Mesothelial cell of epicardium (in vitro differentiated cells): Measurements from ENCODE around the gene MCEMP1. TPM values are rescaled to one million over a fixed set of nuclear protein-coding genes. Genes with fewer than 3 reads are reported as not detected.

Experiments used
- DNase-seq, 2 experiments: peaks; one replicate each; pipeline ENCODE4 v3.0.0; 2021; ENCODE audit warnings: low spot score in 2 of 2; ENCODE audit not compliant: unreplicated experiment in 2 of 2
- H3K27ac Mint-ChIP-seq: 2 replicates; pipeline ENCODE4 v1.8.0; 2021; ENCODE audit warnings: mixed read lengths
- H3K27me3 Mint-ChIP-seq: 2 replicates; pipeline ENCODE4 v1.8.0; 2021; ENCODE audit warnings: low read depth, mixed read lengths
- H3K36me3 Mint-ChIP-seq: 2 replicates; pipeline ENCODE4 v1.8.0; 2021; ENCODE audit warnings: mixed read lengths
- H3K4me1 Mint-ChIP-seq: 2 replicates; pipeline ENCODE4 v1.8.0; 2021; ENCODE audit warnings: mixed read lengths
- H3K4me3 Mint-ChIP-seq: 2 replicates; pipeline ENCODE4 v1.8.0; 2021; ENCODE audit warnings: mild to moderate bottlenecking, moderate library complexity, mixed read lengths
- H3K9me3 Mint-ChIP-seq: 2 replicates; pipeline ENCODE4 v1.8.0; 2021; ENCODE audit warnings: mixed read lengths
- total RNA-seq: library from RNA; stranded (reverse); gene quantifications from 3 replicates; pipeline ENCODE4 v1.2.1, GENCODE V29; 2021
- TF ChIP-seq, protein P1 (sequence below): fragments of 200-600 bp; sonication (generic); IDR thresholded peaks from one replicate; pipeline ENCODE4 v1.5.0; 2021; ENCODE audit warnings: antibody characterized with exemption; ENCODE audit not compliant: unreplicated experiment

Gene MCEMP1
- total RNA-seq, 1 donor from 2014 or later = not detected

DNA sequence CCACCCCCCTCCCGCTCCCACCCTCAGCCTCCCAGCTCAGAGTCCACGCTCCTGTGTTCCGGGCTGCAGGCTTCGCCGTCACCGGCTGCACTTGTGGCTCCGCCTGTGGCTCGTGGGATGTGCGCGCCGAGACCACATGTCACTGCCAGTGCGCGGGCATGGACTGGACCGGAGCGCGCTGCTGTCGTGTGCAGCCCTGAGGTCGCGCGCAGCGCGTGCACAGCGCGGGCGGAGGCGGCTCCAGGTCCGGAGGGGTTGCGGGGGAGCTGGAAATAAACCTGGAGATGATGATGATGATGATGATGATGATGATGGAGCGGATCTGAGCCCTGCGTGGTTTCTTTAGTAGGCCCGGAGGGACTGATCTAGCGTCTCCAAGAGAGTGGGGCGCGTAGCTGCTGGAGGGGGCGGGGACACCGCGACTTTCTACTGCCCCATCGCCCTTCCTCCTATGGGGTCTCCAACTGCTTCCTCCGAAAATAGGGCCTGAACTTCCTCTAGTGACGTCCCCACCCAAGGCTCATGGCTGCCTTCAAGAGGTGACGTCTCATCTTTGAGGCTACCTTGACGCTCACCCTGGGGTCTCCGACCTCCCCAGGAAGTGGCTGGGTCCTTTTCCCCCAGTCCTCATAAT, 6.6 kb upstream of the MCEMP1 start:
- Mint-ChIP-seq H3K9me3 (peaks cover 3% of the 10 kb centered on the region), H3K36me3 (no peaks in the 10 kb centered on the region)
- DNase-seq = no peak

DNA sequence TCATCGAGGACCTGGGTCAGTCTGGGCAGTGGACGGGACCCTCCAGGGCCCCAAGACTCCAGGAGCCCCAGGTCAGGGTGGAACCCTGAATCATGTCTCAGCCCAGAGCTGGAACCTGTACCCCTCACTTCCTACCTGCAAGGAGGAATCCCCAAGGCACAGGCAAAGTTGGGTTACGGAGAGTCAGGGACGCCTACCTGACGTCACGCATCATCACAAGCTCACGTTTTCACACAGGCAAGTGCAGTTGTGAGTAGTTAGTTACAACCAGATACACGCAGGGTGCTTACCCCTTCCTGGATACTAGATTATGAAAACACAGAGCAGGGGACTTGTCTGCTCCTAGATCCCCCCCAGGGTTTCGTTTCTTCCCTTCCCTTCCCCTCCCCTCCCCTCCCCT, 6.1 kb upstream of the MCEMP1 start:
- H3K27me3 Mint-ChIP-seq = peaks cover 82% of the 10 kb centered on the region
- H3K27ac Mint-ChIP-seq = no peak overlapping the region
- H3K9me3 Mint-ChIP-seq = peaks cover 3% of the 10 kb centered on the region
- no peaks in the 10 kb centered on the region for H3K4me1 Mint-ChIP-seq
- TF ChIP-seq, protein P1, sequence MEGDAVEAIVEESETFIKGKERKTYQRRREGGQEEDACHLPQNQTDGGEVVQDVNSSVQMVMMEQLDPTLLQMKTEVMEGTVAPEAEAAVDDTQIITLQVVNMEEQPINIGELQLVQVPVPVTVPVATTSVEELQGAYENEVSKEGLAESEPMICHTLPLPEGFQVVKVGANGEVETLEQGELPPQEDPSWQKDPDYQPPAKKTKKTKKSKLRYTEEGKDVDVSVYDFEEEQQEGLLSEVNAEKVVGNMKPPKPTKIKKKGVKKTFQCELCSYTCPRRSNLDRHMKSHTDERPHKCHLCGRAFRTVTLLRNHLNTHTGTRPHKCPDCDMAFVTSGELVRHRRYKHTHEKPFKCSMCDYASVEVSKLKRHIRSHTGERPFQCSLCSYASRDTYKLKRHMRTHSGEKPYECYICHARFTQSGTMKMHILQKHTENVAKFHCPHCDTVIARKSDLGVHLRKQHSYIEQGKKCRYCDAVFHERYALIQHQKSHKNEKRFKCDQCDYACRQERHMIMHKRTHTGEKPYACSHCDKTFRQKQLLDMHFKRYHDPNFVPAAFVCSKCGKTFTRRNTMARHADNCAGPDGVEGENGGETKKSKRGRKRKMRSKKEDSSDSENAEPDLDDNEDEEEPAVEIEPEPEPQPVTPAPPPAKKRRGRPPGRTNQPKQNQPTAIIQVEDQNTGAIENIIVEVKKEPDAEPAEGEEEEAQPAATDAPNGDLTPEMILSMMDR = no peak
- H3K4me3 Mint-ChIP-seq = peak overlapping the region; percentile 65
- no peak for DNase-seq
- H3K36me3 Mint-ChIP-seq = no peaks in the 10 kb centered on the region

More for the DNA sequence above, 6.6 kb upstream of the MCEMP1 start:
- Mint-ChIP-seq H3K4me1 (no peaks in the 10 kb centered on the region), H3K27ac (no peak overlapping the region), H3K27me3 (peaks cover 84% of the 10 kb centered on the region), H3K4me3 (peak overlapping the region; percentile 65)
- TF ChIP-seq, protein P1 = no peak

DNA sequence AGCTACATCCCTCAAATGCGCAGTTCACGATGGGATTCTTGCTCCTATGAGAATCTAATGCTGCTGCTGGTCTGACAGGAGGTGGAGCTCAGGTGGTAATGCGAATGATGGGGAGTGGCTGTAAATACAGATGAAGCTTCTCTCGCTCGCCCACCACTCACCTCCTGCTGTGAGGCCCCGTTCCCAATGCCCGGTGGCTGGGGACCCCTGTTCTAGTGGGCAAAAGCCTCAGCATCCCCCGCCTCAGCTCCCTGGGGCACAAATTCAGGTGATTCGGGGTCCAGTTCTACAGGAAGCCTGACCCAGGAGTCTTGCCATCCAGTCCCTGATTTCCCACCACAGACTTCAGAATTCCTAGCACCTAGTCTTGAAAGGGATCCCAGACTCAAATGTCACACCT, 4.4 kb upstream of the MCEMP1 start:
- H3K36me3 Mint-ChIP-seq = no peaks in the 10 kb centered on the region
- peaks cover 3% of the 10 kb centered on the region for H3K9me3 Mint-ChIP-seq
- H3K27me3 Mint-ChIP-seq = peaks cover 86% of the 10 kb centered on the region
- H3K4me3 Mint-ChIP-seq = no peak overlapping the region
- TF ChIP-seq, protein P1 = no peak
- no peaks in the 10 kb centered on the region for H3K4me1 Mint-ChIP-seq
- no peak overlapping the region for H3K27ac Mint-ChIP-seq
- DNase-seq = no peak

DNA sequence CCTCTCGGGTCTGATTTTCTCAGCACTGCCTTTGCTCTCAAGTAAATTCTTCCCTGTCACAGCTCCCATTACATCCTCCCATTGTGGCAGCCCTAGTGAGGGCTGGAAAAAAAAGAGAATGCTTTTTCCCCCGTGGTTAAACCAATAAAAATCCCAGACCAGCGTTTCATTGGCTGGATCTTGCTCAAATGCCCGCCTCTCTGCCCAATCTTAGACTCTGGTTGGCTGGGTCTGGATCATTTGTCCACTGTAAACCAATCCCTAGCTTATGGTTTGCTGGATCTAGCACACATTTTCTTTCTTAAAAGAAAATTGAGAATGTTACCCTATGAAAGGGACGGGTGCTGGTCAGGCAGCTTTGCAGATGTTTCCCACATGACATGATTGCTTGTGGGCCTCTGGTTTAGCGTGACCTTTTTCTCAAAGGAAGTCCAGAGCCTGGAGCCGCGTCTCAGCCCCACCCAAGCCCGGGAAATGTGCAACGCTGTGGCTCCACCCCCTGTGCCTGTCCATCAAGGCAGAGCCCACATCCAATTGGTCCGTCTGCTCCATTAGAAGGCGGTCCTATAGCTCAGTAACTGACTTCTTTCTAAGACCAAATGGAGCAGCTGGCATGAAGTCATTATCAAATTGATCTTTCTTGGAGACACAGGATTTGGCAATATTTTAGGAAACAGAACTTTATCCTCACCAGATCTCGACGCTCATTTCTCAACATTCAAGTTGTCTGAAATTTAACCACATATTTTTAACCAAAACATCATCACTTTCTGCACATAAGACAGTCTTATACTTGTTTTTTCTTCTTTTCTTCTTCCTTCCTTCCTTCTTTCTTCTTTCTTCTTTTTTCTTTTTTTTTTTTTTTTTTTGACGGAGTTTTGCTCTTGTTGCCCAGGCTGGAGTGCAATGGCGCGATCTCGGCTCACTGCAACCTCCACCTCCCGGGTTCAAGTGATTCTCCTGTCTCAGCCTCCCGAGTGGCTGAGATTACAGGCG, 2.6 kb upstream of the MCEMP1 start:
- Mint-ChIP-seq H3K9me3 (peaks cover 3% of the 10 kb centered on the region), H3K4me3 (no peak overlapping the region), H3K4me1 (peaks cover 2% of the 10 kb centered on the region), H3K36me3 (no peaks in the 10 kb centered on the region), H3K27ac (no peak overlapping the region), H3K27me3 (peaks cover 84% of the 10 kb centered on the region)
- no peak for DNase-seq
- TF ChIP-seq, protein P1 = no peak

DNA sequence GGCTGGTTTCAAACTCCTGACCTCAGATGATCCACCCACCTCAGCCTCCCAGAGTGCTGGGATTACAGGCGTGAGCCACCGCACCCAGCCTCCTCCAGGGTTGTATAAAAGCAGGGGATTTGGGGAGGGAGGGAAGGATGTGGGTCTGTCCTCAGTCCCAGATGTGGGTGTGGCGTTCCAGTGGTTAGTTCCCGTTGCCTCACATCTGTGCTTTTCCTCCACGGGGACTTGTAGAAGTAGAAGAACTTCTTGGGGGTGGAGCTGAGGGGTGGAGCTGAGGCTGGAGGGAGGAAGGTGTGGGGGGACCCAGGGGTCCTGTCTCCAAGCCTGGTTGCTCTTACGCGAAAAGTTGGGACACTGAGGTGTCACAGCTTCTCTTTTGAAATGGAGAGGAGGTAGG, 514 bp upstream of the MCEMP1 start:
- H3K27me3 Mint-ChIP-seq = peaks cover 67% of the 10 kb centered on the region
- TF ChIP-seq, protein P1 = no peak
- H3K9me3 Mint-ChIP-seq = peaks cover 3% of the 10 kb centered on the region
- no peaks in the 10 kb centered on the region for H3K36me3 Mint-ChIP-seq
- H3K27ac Mint-ChIP-seq = no peak overlapping the region
- H3K4me3 Mint-ChIP-seq = no peak overlapping the region
- peaks cover 3% of the 10 kb centered on the region for H3K4me1 Mint-ChIP-seq
- DNase-seq = no peak
